GM12874 (cell line): ENCODE data around the gene THBD.

ENCODE experiments used
- TF ChIP-seq, protein P1 (sequence below): IDR thresholded peaks from 2 replicates; pipeline ENCODE4 v1.5.1; 2011; ENCODE audit warnings: low read depth, mild to moderate bottlenecking, control low read depth, low read length, moderate library complexity; ENCODE audit not compliant: insufficient read depth

THBD gene

DNA sequence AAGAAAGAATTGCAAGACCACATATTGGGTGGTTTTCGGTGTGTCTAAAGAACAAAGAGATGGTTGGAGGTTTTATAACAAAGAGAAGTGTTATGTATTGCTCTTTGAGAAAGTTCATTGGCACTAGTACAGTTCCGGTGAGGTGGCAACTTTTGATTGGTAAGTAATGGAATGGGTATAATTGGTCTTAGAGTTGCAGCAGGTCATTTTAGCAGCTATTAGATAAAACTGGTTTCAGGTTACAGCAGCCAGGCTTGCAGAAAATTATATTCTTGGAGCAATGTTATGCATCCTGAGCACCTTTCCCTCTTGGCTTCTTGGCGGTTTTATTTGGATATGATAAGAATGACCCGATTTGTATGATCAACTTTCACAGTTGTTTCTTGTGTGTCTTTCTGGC, 26.6 kb downstream of the THBD start:
- TF ChIP-seq, protein P1, sequence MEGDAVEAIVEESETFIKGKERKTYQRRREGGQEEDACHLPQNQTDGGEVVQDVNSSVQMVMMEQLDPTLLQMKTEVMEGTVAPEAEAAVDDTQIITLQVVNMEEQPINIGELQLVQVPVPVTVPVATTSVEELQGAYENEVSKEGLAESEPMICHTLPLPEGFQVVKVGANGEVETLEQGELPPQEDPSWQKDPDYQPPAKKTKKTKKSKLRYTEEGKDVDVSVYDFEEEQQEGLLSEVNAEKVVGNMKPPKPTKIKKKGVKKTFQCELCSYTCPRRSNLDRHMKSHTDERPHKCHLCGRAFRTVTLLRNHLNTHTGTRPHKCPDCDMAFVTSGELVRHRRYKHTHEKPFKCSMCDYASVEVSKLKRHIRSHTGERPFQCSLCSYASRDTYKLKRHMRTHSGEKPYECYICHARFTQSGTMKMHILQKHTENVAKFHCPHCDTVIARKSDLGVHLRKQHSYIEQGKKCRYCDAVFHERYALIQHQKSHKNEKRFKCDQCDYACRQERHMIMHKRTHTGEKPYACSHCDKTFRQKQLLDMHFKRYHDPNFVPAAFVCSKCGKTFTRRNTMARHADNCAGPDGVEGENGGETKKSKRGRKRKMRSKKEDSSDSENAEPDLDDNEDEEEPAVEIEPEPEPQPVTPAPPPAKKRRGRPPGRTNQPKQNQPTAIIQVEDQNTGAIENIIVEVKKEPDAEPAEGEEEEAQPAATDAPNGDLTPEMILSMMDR, result no peak

DNA sequence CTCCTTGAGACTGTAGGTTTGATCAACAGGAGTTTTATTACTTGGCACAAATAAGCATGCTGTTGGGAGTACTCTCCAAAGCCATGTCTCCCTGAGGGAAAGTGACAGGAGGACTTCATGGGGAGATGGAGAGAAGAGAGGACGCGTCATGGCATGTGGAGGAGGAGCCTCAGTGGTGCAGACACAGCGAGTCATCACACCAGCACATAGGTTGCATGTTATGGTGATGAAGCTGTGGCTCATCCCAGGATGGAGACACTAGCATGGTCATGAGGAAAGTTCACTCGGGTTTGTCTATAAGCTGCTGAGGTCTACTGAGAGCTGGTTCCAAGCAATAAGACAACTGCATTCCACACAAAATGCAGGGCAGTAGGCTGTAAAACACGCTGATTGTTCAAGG, 27.5 kb downstream of the THBD start:
- TF ChIP-seq, protein P1, result no peak

DNA sequence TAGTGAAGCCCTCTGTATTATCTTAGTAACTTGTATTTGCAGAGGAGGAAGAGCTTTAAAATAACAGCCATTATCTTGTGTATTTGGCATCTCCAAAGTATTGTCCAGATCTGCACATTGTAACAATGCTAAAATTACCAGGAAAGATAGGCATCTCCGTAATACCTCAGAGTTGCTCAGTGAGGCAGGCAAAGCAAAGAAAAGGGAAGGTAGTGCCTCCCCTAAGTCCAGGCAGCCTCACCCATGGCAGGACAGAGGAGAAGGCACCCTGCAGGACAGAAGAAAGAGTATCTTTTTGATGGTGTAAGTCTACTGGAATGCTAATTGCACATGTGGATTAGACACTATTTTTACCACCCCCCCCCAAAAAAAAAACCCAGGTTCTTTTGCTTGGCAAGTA, 27.9 kb downstream of the THBD start:
- TF ChIP-seq, protein P1, result no peak

DNA sequence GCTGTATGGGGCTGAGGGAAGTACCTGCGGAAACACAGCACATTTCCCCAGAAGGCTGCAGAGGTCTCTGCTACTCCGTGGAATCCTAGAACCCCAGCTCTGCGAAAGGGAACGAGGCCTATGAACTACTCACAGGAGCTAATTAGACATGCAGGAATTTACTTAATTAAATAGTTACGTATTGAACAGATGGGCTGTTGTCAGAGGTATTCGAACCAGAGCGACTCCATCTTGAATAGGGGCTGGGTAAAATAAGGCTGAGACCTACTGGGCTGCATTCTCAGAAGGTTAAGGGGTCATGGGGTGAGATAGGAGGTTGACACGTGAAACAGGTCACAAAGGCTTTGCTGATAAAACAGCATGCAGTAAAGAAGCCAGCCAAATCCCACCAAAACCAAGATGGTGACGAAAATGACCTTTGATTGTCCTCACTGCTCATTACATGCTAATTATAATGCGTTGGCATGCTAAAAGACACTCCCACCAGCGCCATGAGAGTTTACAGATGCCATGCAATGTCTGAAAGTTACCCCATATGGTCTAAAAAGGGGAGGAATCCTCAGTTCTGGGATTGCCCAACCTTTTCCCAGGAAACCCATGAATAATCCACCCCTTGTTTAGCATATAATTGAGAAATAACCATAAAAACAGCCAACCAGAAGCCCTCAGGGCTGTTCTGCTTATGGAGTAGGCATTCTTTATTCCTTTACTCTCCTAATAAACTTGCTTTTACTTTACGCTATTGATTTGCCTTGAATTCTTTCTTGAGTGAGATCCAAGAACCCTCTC, 29.0 kb downstream of the THBD start:
- TF ChIP-seq, protein P1, result no peak

DNA sequence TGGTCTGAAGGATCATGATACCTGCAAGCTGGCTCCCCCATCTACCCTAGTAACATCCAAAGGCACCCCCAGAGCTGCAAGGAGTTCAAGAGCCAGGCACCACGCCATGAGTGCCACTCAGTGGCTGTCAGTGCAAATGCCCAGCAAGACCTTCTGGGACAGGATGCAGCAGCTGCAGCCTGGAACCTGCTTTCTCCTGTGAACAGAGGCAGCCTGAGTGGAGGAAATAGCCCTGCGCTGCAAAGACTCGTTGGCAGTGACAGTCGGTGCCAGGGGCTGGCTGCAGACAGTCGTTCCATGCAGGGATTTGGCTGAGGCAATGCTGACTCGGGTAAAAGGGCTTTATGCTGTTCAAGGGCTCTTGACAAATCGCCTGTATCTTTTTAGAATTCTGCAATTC, 30.1 kb downstream of the THBD start:
- TF ChIP-seq, protein P1, result no peak

DNA sequence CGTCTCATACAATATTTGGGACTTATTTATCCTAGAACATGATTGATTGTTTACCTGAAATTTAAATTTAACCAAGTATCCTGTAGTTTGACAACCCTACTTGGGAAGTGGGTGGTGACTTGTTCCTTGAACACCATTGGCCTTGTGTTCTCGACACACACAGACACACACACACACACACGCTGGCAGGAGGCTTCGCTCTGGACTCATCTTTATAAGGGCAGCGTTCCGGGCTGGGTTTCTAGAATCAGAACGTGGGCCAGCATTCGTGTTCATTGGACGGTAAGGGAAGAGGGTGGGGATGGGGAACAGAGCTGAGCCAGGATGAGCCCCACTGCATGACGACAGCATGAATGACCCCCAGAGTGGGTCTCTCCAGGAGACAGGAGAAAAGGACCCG, 30.5 kb downstream of the THBD start:
- TF ChIP-seq, protein P1, result no peak

DNA sequence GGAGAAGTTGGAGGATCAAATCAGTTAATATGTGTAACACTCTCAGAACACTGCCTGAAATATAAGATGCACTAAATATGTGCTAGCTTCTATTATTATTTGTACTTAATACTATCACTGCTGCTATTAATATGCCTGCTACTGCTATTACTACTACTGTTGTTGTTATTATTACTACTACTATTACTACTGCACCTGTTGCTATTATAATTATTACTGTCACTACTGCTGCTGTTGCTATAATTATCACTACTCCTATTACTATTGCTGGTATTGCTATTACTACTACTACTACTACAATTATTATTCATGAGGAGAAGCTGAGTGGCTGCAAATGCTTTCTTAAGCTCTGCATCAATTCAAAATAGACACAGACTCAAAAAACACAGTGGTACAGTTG, 31.0 kb downstream of the THBD start:
- TF ChIP-seq, protein P1, result no peak

DNA sequence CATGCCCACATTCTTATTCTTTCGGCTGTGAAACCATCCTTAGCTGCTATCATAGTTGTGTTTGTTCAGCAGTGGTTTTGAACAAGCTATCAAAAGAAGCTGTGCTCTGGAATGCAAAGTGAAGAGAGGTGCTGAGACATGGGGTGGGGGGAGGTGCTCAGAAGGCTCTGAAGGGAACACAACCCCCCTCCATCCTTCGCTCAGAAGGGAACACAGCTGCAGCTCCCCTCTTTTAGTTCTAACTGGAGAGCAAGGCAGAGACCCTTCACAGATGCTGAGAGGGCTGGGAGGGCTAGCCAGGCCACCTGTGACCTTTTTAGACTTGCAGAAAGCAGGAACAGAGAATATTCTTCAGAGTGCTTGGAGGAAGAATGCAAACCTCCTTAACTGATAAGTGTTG, 32.0 kb downstream of the THBD start:
- TF ChIP-seq, protein P1, result no peak
